Measurements from ENCODE around the gene USP3. TPM values are rescaled to one million over a fixed set of nuclear protein-coding genes. Genes with fewer than 3 reads are reported as not detected.
"Not testable (repeated sequence)": the region's sequence is repeated elsewhere in the genome, so short reads cannot be mapped to it uniquely, and the experiment has no call there.

Gene USP3
- total RNA-seq, 2 donors from 2014 or later, result 20.1 to 27.4 TPM

DNA sequence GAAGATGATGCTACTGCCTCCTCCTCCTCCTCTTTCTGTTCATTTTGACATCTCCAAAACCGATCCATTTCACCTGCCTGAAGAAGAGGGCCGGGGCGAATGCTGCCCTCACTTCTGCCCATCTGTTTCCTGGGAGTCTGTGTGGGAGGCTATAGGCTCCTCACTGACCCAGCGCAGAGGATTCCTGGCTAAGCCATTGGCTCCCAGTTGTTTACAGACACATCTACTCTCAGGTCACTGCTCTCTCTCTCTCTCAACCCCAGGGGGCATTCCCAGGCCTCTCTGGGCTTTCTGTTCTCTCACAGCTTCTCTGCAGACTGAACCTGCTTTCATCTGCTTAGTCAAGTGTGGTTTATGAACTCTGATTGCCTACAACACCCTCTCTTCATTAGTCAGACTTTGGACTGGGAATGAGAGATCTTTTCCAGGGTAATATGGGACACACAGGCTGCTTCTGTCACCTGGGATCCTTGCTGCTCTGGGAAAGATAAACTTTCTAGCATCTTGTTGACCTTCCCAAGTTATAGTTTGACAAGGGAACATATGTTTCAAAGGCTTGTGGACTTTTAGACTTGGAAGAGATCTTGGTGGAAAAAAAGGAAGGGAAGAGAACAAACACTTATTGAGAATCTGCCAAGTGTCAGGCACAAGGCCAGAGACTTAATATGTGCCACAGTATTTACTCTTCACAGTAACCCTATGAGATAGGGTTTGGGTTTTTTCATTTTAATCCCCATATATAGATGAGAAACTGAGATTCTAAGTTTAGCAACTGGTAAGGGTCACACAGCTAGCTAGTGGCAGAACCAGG lies 30.2 kb upstream of the USP3 start:
- intact Hi-C loops (cut with DNase I), result no loop called here
- DNase-seq, result no peak
- ATAC-seq, result peak in 1 of 2 donors; percentile 58

DNA sequence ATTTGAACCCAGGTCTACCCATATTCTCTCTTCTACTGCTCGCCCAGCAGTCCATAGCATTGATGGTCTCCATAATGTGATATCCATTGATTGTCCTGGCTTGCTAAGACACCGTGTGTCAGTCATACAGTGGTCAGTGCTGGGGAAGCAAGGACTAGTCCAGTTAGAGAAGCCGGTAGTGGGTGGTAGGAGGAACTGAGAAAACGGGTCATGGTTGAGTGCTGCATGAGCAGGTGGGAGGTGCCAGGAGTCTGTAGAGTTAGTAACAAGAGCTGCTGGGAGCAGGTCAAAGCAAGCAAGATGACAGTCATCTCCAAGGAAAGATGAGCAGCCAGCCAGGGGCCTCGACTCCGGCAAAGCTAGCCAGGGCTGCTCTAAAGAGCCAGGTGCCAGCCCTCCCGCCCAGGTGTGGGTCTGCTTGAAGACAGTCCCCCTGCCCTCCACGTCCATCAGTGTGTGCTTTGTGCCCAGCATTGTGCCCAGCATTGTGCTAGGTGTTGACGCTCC lies 29.5 kb upstream of the USP3 start:
- intact Hi-C loops (cut with DNase I), result no loop called here
- DNase-seq (no peak), ATAC-seq (peak in 1 of 2 donors; percentile 46)

DNA sequence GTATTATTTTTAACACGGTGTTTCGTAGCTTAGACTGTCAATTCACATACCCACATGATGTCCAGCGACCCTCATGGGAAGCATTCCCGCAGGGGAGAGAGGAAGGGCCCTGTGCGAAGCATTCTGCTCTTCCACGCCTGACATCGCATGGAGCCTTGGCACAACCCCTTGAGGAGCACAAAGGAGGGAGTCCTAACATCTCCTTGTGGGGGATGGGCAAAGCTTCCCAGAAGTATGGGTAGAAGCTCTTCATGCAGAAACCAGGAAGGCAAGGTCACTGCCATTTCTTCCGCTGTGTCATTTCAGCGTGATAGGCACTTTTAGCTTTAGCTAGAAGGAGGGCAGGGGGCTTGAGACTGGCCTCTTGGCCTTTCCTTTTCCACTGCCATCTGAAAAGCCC lies 28.7 kb upstream of the USP3 start:
- intact Hi-C loops (cut with DNase I), result no loop called here
- DNase-seq, result no peak
- no peak for ATAC-seq

DNA sequence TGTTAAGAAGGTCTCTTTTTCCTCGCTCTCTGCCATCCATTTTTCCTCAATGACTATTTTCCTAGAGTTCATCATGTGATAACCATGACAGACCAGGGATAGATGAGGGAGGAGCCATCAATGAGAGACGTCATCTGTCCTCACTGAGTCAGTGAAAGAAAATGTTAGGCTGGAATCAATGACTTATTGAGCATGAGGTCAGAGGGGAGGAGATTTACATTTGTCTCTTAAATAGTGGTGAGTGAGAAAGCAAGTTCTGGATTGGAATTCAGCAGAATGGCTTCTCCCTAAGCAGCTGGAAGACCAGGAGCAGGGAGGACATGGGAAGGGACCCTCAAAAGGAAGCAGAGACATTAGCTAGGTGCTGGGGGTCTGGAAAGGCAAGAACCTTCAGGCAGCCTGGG lies 28.2 kb upstream of the USP3 start:
- DNase-seq, result no peak
- intact Hi-C loops (cut with DNase I), result no loop called here
- ATAC-seq, result peak in 1 of 2 donors; percentile 66

GRCh38 chr15:63478243-63478642 lies 26.1 kb upstream of the USP3 start:
- intact Hi-C loops (cut with DNase I), result no loop called here
- no peak for ATAC-seq
- DNase-seq, result no peak

GRCh38 chr15:63480441-63480821 lies 24.0 kb upstream of the USP3 start:
- intact Hi-C loops (cut with DNase I), result no loop called here
- DNase-seq (no peak), ATAC-seq (no peak)

- intact Hi-C loops (cut with DNase I), result no loop called here
- ATAC-seq, result no peak
Observed at GRCh38 chr15:63481105-63481810, 23.1 kb upstream of the USP3 start.

DNA sequence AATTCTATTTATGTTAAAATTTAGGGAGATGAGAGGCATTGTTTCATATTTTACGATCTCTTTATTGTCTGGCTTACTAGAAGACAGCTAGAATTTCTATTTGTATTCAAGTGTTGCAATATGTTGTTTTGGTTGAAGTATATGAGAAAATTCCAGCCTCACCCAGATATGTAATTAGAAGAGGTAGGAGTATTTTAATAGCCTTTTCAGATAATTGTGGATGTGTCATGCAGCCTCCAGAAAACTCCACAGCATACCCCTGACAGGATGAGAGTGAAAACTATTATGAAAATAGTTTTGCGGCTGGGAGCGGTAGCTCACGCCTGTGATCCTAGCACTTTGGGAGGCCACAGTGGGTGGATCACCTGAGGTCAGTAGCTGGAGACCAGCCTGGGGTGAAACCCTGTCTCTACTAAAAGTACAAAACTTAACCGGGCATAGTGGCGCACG lies 21.5 kb upstream of the USP3 start:
- intact Hi-C loops (cut with DNase I), result no loop called here
- ATAC-seq (peak in 1 of 2 donors; percentile 68), DNase-seq (no peak)

More at GRCh38 chr15:63481105-63481810, 23.1 kb upstream of the USP3 start:
- DNase-seq, result no peak

- peak in 1 of 2 donors; percentile 50 for ATAC-seq
Observed at GRCh38 chr15:63483521-63484371, 20.6 kb upstream of the USP3 start.

DNA sequence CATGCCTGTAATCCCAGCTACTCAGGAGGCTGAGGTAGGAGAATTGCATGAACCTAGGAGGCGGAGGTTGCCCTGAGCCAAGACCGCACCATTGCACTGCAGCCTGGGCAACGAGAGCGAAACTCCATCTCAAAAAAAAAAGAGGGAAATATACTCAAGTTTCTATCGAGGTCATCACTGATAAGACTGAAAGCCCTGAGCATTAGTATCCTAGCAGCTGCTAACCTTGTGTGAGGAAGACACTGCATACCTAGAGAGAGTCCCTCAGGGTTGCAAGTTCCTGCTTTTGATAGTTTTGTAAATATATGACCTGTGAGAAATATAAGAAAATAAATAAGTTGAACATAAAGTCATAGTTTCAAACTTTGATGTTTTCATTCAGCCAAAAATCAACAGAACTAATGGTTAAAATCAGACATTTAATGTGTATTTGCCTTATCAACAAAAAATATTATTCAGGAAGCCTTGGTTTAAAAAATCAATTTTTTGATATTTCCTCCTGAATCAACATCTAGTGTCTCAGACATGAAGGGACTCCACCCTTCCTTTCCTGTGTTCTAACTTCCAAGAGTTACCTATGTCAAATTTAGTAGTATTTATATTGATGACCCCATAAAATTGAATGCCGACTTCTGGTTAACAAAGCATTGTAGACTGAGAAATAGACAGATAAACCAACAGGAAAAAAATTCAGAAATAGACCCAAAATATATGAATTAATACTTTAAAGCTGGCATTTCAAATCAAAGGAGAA lies 19.8 kb upstream of the USP3 start:
- no peak for ATAC-seq
- intact Hi-C loops (cut with DNase I), result loop anchor here in 1 of 2 donors (5.0 kb wide), 1 partner anchor 113 kb away; the partner anchor contains the start of gene FBXL22
- DNase-seq, result no peak

More at GRCh38 chr15:63483521-63484371, 20.6 kb upstream of the USP3 start:
- intact Hi-C loops (cut with DNase I), result no loop called here
- DNase-seq, result no peak

DNA sequence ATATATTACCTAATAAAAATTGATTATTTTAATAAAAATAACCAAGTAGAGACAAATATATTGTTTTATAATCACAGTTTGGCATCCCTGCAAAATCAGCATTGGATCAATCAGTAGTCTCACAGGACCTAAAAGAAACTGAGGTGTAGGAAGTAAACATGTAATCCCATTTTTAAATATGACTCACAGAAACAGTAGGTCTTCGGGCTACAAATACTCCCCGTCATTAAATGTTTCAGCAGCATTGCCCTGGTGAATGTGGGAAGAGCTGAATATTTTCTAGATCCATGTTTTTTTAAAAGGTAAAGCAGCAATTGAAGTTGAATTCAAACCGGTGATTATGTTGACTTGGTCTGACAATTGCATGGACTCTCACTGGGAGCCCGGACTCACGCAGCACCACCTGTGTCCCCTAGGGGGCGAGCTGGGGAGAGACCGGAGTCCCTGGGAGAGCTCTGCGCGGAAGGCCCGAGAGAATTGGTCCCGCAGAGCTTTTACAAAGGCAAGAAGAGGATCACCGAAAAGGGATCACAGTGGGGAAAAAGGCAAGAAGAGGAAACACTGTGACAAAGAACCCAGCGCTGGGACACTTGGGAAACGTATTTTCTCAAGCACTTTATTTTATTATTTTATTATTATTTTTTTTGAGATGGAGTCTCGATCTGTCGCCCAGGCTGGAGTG lies 17.2 kb upstream of the USP3 start:
- DNase-seq (peak; percentile 90), ATAC-seq (peak; percentile 86 to 93)
- intact Hi-C loops (cut with DNase I), result loop anchor here in 1 of 2 donors (5.0 kb wide), 1 partner anchor 110 kb away; the partner anchor contains the start of gene FBXL22

GRCh38 chr15:63487758-63488397 lies 16.5 kb upstream of the USP3 start:
- not testable (repeated sequence) for DNase-seq, ATAC-seq
- intact Hi-C loops (cut with DNase I), result loop anchor here in 1 of 2 donors (5.0 kb wide), 1 partner anchor 109 kb away; the partner anchor contains the start of gene FBXL22

DNA sequence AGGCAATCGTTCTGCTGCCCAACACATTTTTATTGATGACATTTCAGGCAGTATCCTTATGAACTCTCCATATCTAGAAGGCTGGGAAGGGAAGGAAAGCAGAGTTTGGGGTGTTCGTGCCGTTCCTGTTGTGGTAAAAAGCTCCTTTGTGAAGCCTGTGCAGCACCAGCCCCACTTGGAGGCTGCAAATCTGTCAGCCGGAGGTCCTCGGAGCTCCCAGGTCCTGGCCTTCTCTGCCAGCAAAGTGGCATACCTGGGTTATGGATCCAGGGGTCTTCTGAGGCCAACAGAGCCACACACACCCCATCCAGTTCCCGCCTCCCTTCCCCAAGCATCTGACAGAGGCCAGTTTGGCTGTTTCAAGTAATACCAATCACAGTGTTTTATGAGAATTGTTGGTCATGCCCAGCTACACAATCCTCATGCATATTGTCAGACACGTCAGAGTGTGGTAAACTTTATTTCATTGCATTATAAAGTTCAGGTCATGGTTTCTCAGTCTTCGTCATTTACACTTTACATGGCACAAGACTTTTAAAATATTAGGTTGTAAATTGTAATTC lies 15.9 kb upstream of the USP3 start:
- no peak for ATAC-seq
- intact Hi-C loops (cut with DNase I), result loop anchor here in 1 of 2 donors (5.0 kb wide), 1 partner anchor 109 kb away; the partner anchor contains the start of gene FBXL22
- no peak for DNase-seq

DNA sequence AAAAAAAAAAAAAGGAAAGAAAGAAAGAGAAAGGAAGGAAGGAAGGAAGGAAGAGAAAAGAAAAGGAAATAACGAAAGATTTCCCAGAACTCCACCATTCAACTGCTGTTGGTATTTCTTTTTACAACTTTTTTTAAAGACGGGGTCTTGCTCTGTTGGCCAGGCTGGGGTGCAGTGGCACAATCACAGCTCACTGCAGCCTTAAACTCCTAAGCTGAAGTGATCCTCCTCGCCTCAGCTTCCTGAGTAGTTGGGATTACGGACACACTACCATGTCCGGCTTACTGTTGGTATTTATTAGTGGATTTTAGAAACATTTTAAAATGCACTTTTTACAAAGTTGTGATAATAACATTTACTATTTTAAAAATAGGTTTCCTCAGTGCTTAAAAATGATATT lies 15.0 kb upstream of the USP3 start:
- DNase-seq, result no peak
- intact Hi-C loops (cut with DNase I), result loop anchor here in 1 of 2 donors (5.0 kb wide), 1 partner anchor 108 kb away; the partner anchor contains the start of gene FBXL22
- ATAC-seq, result no peak

- DNase-seq (no peak), ATAC-seq (peak in 1 of 2 donors; percentile 52)
- intact Hi-C loops (cut with DNase I), result loop anchor here in 1 of 2 donors (10.0 kb wide), 1 partner anchor 64 kb away; no protein-coding TSS in a partner anchor
Observed at GRCh38 chr15:63490345-63491034, 13.9 kb upstream of the USP3 start.

Data from left cardiac atrium (tissue), 4 donors.